Sciatic nerve (tissue), 2 donors: ENCODE measurements around the gene EIF2B5. TPM values are rescaled to one million over a fixed set of nuclear protein-coding genes. Genes with fewer than 3 reads are reported as not detected.
"Not testable (repeated sequence)": the region's sequence is repeated elsewhere in the genome, so short reads cannot be mapped to it uniquely, and the experiment has no call there.

Experiments used
- ATAC-seq: fragments of 200-7000 bp; cut with Tn5 transposase; one replicate; pipeline ENCODE4 v1.9.1; 2020; ENCODE audit warnings: mild to moderate bottlenecking, moderate library complexity
- DNase-seq: peaks from one replicate; pipeline ENCODE4 v3.0.0-alpha.2; 2020; ENCODE audit warnings: low spot score
- intact Hi-C: fragments of 100-400 bp; cut with DNase I; formaldehyde crosslinking; loops from one replicate; pipeline ENCODE4 v1.14.2; 2022
- total RNA-seq: library from RNA; stranded (reverse); fragmentation: NEBNext Ultra II Directional; extraction: Animal tissue kit (Norgen Biotek cat#: 25700); gene quantifications from one replicate; pipeline ENCODE4 v1.2.1, GENCODE V29; 2021
- donor health status: DM: no; HTN: no; CAD: no.
- donor health status: DM: no; HTN: no; CAD: no.

EIF2B5 gene
- total RNA-seq, 1 donor from 2014 or later = 30.6 TPM

DNA sequence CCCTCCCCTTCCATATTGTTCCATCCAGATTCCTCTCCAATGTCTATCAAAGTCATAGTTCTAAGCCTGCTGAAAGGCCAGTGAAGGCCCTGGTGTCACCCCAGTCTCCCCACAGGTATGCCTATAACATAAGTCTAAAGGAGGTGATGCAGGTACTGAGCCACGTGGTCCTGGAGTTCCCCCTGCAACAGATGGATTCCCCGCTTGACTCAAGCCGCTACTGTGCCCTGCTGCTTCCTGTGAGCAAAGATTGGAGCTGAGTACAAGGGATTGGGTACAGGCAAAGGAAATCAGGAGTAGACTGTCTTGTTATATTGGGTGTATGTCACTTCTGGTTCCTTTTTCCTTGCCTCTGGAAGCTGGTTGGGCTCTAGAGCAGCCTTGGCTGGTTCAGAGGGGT is 8.2 kb downstream of the EIF2B5 start:
- peak; percentile 12 for DNase-seq
- no peak for ATAC-seq
- intact Hi-C loops = no loop called here

DNA sequence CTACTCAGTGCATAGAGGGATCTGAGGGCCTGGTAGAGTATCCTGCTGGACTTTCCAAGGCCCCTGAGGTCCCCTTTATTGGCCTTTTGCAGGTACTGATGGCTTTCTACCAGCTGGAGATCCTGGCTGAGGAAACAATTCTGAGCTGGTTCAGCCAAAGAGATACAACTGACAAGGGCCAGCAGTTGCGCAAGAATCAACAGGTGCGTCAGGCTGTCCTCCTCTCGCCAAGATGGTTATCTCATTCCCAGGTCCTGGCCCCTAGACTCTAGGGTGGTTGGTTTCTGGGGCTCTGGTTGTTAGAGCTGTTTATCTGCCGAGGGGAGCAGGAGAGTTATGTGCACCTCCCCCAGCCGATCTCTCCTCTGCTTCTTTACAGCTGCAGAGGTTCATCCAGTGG is 9.3 kb downstream of the EIF2B5 start:
- DNase-seq (no peak), ATAC-seq (no peak)
- intact Hi-C loops = no loop called here

DNA sequence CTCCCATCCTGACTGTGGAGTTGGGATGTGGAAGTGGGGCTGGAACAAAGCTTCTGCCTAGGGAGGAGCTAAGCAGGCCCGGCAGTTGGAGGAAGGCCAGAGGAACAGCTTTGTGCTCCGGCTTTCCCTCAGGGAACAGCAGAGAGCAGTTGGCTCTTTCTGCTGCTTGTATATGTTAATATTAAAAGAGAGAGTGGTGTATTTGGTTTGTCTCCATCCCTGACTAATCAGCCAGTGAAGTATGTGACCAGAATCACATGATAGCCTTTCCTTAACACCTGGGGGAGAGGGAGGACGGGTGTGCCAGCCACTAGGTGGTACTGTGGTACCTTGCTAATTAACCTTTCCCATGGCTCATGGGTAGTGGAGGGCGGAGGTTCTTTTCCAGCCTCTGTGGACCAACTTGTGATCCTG is 10.0 kb downstream of the EIF2B5 start:
- ATAC-seq = peak; percentile 47
- intact Hi-C loops = no loop called here
- DNase-seq = no peak

DNA sequence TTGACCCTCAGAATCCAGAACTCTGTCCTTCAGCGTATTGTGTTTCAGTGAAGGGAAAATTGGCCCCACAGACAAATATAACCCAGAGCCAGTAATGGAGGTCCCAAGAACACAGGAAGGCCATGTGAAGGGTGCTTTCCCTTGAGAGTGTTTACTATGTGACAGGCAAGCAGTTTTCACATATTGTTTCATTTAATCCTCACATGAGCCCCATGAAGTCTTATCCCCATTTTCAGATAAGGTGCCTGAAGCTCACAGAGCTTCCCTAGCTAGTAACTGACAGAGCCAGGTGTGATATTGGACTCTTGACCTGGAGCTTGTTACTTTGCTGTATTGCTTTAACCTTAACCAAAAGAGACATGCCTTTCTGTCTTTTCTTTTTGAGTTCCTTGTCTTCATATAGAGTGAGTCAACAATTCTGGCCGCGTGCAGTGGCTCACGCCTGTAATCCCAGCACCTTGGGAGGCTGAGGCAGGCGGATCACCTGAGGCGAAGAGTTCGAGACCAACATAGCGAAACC is 10.7 kb downstream of the EIF2B5 start:
- ATAC-seq (no peak), DNase-seq (no peak)
- intact Hi-C loops = no loop called here

DNA sequence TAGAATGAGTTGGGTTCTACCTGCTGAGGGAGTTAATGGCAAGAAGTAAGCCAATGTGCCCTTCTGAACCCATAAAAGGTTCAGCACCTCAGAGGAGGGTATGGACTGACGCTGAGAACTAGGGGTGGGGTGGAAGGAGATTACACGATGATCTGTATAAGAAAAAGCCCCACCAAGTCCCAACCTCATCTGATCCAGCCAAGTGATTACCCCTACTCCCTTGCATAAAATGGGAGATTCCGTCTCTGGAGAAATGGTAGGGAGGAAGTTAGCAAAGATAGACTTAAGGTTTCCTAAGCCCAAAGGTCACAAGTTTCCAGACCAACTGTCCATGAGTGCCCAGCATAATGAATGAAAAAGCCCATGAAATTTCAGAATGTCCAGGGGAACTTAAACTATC is 12.9 kb downstream of the EIF2B5 start:
- DNase-seq = no peak
- no peak for ATAC-seq
- intact Hi-C loops = no loop called here

DNA sequence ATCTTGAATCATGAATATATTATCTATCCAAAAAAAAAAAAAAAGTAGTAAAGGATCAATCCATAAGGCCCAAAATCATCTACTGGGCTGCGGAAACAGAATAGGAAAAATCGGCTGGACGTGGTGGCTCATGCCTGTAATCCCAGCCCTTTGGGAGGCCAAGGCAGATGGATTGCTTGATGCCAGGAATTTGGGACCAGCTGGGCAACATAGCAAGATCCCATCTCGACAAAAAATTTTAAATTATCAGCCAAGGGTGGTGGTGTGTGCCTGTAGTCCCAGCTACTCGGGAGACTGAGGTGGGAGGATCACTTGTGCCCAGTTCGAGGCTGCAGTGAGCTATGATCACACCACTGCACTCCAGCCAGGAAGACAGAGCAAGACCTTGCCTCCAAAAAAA is 14.0 kb downstream of the EIF2B5 start:
- intact Hi-C loops = no loop called here
- no peak for DNase-seq
- no peak for ATAC-seq

DNA sequence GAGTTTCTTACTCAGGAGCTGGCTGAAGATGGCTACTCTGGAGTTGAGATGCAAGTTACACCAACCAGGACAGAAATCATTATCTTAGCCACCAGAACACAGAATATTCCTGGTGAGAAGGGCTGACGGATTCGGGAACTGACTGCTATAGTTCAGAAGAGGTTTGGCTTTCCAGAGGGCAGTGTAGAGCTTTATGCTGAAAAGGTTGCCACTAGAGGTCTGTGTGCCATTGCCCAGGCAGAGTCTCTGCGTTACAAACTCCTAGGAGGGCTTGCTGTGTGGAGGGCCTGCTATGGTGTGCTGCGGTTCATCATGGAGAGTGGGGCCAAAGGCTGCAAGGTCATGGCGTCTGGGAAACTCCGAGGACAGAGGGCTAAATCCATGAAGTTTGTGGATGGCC is 14.6 kb downstream of the EIF2B5 start:
- DNase-seq, intact Hi-C loops, ATAC-seq: not testable (repeated sequence)

DNA sequence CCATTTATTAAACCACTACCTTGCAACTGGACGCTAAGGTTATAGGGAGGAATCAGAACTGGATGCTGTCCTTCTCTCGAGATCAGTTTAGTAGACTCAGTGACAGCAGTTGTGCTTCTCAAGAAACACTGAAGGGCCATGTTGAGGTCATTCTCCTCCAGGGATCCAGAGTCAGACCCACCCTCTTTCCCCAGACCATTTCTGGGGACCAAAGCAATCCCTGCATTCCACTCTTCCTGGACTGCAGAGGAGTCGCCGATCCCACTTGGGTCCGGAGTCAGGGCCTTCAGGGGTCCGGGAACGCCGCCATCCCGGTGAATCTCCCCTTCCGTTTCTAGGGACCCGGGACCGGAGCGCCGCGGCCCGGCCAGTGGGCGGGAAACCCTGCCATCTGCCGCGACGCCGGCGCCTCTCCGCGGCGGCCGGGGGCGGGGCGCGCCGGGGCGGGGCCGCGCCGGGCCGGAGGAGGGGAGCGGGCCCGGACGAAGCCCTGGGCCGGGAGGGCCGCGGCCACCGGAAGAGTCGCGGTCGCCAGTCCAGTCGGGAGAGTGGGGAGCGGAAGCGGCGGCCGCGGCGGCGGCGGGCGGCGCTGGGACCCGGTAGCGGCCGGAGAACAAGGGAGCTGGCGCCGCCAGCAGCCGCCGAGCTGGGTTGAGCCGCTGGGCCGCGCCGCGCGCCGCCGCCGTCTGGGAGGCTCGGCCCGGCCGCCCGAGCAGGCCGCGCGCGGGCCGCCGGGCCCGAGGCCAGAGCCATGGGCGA is 19.9 kb downstream of the EIF2B5 start, which contains the start of gene DVL3:
DVL3 (plus strand) TSS at position 493 of the 759 bp plus-strand sequence; CDS start at position 752, 259 bp downstream.
- DNase-seq (peak; percentile 81), ATAC-seq (peak; percentile 90)
- intact Hi-C loops = no loop called here

DNA sequence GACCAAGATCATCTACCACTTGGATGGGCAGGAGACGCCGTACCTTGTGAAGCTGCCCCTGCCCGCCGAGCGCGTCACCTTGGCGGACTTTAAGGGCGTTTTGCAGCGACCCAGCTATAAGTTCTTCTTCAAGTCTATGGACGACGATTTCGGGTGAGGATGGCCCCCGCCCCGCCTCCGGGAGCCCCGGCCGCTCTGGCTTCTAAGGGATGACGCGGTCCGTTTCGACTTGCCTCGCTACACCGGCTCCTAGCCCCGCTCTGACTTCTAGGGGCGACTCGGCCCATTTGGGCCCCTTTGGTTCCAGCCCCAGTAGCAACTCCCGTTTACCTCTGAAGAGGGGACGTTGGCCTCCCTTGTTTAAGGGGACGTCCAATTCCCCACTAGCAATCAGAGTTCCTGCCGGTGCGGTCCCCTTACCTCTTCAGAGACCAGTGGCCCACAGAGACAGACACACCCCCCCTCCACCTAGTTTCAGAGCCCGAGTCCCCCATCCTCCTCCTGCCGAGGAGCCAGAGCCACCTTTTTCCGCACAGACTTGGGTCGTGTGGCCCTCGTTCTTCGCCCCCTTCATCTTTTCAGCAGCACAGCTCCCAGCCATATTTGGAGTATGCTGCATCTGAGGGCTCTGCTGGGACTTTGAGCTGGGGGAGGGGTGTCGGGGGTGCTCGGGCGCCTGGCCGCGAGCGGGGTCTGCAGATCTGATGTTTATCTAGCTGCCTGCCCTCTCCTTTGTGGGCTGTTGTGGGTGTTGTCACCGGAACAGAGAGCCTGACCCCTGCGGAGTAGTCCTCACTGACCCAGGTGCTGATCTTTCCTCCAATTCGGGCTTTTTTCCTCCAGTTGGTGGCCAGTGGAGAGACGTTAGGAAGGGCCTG is 20.7 kb downstream of the EIF2B5 start:
- DNase-seq = peak; percentile 66
- ATAC-seq = peak; percentile 38
- intact Hi-C loops = no loop called here

DNA sequence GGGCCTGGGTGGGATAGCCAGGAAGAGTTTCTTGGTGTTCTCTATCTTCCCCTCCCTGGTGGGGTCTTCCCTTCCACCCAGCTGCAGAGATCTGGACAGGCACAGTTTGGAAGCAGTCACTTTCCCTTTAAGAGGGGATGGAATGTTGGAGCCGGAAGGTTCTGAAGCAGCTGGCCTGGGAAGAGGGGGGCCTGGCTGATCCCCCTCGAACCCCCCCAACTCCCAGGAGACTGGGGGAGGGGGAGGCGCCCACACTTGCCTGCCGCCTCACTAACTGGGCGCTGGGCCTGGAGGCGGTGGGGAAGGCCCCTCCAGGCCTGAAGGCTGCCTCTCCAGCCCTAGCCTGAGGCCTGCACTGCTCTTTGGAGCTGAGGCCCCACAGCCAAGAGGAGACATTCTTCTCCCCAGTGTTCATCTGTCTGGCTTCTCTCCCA is 21.4 kb downstream of the EIF2B5 start:
- intact Hi-C loops = no loop called here
- DNase-seq (peak; percentile 76), ATAC-seq (peak; percentile 79)

DNA sequence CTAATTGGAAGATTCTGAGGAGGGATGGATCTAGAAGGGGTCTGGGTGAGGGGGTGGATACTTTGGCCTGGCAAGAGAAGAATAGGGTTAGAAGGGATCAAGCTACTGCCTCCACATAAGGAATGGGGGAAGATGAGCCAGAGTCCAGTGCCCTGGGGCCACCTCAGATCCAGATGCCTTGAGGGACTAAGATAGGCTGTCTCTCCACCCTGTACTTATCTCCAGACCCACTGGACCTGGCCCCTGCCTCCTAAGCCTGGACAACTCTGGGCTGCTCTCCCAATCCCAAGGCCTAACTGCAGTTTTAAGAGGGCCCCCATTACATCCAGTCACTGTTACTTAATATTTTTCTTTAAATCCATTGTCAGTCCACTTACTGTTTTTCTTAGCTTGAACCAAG is 22.0 kb downstream of the EIF2B5 start:
- ATAC-seq (no peak), DNase-seq (no peak)
- intact Hi-C loops = no loop called here

DNA sequence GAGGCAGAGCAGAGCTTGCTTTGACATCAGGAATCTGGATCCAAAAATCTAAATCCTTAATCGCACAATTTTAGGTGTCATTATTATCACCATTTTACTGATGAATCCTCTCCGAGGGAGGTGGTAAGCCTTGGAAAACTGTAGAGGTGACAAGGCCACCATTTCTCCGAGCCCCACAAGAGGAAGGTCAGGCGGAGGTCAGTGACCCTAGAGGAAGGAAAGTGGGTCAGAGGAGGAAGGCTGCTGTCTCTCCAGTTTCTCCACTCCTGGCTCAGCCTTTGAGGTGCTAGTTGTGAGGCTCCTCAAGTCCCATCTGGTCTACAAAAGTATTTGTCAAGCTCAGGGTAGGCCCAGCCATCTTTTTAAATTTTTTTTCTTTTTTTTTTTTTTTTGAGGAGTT is 23.2 kb downstream of the EIF2B5 start:
- intact Hi-C loops = no loop called here
- DNase-seq (no peak), ATAC-seq (no peak)

DNA sequence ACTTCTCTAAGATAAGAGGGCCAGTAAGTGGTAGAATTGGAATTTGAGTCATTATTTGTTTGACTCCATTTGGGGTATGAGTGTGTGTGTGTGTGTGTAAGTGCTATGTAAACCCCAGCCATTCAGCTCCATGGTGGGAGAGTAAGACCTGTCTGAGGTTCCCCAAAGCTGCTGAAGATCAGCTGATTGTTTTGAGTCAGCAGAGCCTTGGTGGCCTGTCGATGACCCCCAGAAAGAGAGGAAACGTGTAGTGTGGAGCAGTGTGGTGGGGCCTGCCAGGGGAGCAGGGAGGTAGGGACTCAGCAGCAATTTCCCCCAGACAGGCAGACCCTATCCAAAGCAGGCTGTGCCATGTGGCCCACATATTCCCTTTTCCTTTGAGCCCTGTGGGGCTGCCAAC is 25.3 kb downstream of the EIF2B5 start:
- no peak for ATAC-seq
- DNase-seq = no peak
- intact Hi-C loops = no loop called here

DNA sequence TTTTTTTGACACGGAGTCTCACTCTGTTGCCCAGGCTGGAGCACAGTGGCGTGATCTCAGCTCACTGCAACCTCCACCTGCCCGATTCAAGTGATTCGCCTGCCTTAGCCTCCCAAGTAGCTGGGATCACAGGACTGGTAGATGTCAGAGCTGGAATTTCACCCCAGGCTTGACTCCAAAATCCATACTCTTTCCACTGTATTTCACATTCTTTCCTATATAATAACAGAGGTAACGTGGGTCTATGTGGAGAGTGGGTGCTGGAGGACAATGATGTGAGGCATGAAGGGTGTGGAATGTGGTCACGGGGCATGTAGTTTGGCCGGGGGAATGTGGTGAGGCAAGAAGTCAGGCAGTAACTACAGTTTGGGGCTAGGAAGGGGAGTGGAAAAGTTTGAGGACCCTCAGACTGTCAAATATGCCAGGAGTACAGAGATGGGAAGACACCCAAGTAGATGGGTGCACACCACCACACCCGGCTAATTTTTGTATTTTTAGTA is 27.5 kb downstream of the EIF2B5 start:
- intact Hi-C loops, DNase-seq: not testable (repeated sequence)
- ATAC-seq = peak; percentile 21

DNA sequence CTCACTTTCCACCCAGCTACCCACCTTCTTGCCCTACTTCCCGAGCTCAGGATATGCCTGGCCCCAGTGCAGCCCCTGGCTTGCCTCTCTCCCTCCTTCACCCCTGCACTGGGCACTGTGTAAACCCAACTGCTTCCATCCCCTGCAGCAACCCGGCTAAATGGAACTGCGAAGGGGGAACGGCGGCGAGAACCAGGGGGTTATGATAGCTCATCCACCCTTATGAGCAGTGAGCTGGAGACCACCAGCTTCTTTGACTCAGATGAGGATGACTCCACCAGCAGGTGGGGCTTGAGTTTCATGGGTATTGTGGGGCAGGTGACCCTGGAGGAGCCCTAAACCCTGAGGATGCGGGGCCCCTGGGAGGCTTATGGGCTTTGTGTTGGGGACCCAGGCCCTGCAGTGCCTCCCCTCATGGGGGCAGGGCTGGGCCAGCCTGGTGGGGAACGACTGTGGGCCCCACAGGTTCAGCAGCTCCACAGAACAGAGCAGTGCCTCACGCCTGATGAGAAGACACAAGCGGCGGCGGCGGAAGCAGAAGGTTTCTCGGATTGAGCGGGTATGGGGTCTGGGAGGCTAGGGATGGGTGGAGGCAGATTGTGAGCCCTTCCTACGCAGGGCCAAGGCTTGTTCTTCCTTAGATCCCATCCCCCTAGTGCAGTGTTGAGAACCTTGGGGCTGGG is 29.6 kb downstream of the EIF2B5 start:
- no peak for ATAC-seq
- DNase-seq = no peak

DNA sequence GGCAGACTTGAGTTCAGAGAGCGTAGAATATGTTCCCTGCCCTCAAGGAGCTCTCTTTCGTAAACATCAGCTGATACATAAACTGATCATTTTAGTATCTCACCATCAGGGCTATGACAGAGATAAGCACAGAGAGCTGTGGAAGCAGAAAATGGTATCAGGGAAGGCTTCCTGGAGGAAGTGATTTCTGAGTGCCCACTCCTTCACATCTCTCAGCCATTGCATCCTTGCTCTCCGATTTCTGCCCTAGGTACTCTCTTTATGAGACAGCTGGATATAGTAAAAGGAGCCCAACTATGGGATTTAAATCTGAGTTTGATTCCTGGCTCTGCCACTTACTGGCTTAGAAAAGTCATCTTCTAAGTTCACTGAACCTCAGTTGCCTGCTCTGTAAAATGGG is 30.4 kb downstream of the EIF2B5 start:
- intact Hi-C loops = no loop called here
- ATAC-seq (no peak), DNase-seq (no peak)

More for the DNA sequence above, 29.6 kb downstream of the EIF2B5 start:
- intact Hi-C loops = no loop called here

DNA sequence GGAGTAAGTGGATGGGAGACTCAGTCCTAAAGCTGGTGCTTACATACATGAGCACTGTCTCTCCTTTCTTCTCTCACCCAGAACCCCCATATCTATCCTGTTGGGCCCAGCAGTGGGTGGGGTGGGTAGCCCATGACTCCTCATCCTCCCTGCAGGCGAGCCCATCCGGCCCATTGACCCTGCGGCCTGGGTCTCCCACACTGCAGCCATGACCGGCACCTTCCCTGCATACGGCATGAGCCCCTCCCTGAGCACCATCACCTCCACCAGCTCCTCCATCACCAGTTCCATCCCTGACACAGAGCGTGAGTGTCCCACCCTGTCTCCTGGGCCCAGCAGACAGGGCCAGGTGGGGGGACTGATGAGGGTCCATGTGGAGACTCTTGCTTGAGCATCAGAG is 31.5 kb downstream of the EIF2B5 start:
- DNase-seq (no peak), ATAC-seq (no peak)
- intact Hi-C loops = no loop called here

DNA sequence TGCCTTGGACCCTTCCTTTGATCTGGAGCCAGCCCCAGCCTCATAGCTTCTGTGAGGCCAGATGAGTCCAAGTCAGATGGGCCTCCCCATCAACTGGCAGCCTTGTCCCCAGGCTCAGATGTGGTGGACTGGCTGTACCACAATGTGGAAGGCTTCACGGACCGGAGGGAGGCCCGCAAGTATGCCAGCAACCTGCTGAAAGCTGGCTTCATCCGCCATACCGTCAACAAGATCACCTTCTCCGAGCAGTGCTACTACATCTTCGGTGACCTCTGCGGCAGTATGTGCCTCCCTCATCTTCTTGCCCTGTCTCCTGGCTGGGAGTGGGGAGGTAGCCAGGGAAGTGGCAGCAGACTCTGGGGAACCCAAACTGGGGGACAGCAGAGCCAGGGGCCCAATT is 32.6 kb downstream of the EIF2B5 start:
- DNase-seq (peak; percentile 45), ATAC-seq (no peak)
- intact Hi-C loops = no loop called here
